Measurements from ENCODE around the gene FCSK. TPM values are rescaled to one million over a fixed set of nuclear protein-coding genes. Genes with fewer than 3 reads are reported as not detected.

The FCSK gene
- total and polyA plus RNA-seq, 4 experiments from 2014 or later, result 7.4 to 42.8 (median 26.3) TPM

- POLR2A ChIA-PET (ENCODE audit: partially characterized antibody), result interaction anchor here (2.0 kb wide), 1 partner anchor 93 kb away, joined by 7 read pairs; no protein-coding TSS in a partner anchor
- intact Hi-C loops (cut with micrococcal nuclease), result loop anchor here (5.0 kb wide), 1 partner anchor 77 kb away; no protein-coding TSS in a partner anchor
- CTCF ChIA-PET (ENCODE audit: partially characterized antibody), result interaction anchor here (1.5 kb wide), 1 partner anchor 105 kb away, joined by 3 read pairs; no protein-coding TSS in a partner anchor
Measured at GRCh38 chr16:70474320-70475053, 20.1 kb downstream of the FCSK start.

GRCh38 chr16:70475054-70475871 is 20.9 kb downstream of the FCSK start:
- Histone ChIP-seq H3K27me3 (ENCODE audit: insufficient read depth, low read length) (no peaks in the 10 kb centered on the region), H3K27ac (ENCODE audit: low read depth, low read length) (no peak overlapping the region), H3K9me3 (ENCODE audit: control insufficient read depth in 1 of 2, low read length in 2 of 2) (no peaks in the 10 kb centered on the region), H3K4me3 (ENCODE audit: low read length in 2 of 2) (no peak overlapping the region), H3K4me1 (ENCODE audit: insufficient read depth, low read length) (no peaks in the 10 kb centered on the region), H3K36me3 (ENCODE audit: insufficient read depth, low read length) (peaks cover 10% of the 10 kb centered on the region)
- Mint-ChIP-seq H3K4me3 (no peak overlapping the region), H3K27ac (no peak overlapping the region), H3K27me3 (no peaks in the 10 kb centered on the region), H3K4me1 (peaks cover 0 to 9% (median under 1%) of the 10 kb centered on the region in 4 donors), H3K36me3 (peaks cover 5 to 22% of the 10 kb centered on the region in 2 donors), H3K9me3 (no peaks in the 10 kb centered on the region)
- ChIA-PET POLR2A (ENCODE audit: partially characterized antibody) (interaction anchor here (2.0 kb wide), 1 partner anchor 94 kb away, joined by 7 read pairs; no protein-coding TSS in a partner anchor), CTCF (ENCODE audit: partially characterized antibody) (no interaction called here)
- intact Hi-C loops (cut with micrococcal nuclease), result no loop called here
- DNase-seq, result no peak

More at GRCh38 chr16:70474320-70475053, 20.1 kb downstream of the FCSK start:
- no peaks in the 10 kb centered on the region for H3K4me1 ChIP-seq (ENCODE audit: insufficient read depth, low read length)
- peaks cover 5 to 22% of the 10 kb centered on the region in 2 donors for H3K36me3 Mint-ChIP-seq
- peak overlapping the region in 2 of 7 donors; percentile 22 to 82 for H3K27ac Mint-ChIP-seq
- H3K27me3 ChIP-seq (ENCODE audit: insufficient read depth, low read length), result no peaks in the 10 kb centered on the region
- peaks cover 0 to 9% (median under 1%) of the 10 kb centered on the region in 4 donors for H3K4me1 Mint-ChIP-seq
- no peaks in the 10 kb centered on the region for H3K27me3 Mint-ChIP-seq
- peaks cover 2% of the 10 kb centered on the region for H3K36me3 ChIP-seq (ENCODE audit: insufficient read depth, low read length)
- no peak for DNase-seq
- H3K9me3 ChIP-seq (ENCODE audit: control insufficient read depth in 1 of 2, low read length in 2 of 2), result no peaks in the 10 kb centered on the region
- no peak overlapping the region for H3K27ac ChIP-seq (ENCODE audit: low read depth, low read length)
- no peaks in the 10 kb centered on the region for H3K9me3 Mint-ChIP-seq
- H3K4me3 Mint-ChIP-seq, result no peak overlapping the region
- H3K4me3 ChIP-seq (ENCODE audit: low read length in 2 of 2), result no peak overlapping the region

- CTCF ChIA-PET (ENCODE audit: partially characterized antibody), result no interaction called here
- POLR2A ChIA-PET (ENCODE audit: partially characterized antibody), result interaction anchor here (2.0 kb wide), 1 partner anchor 95 kb away, joined by 7 read pairs; no protein-coding TSS in a partner anchor
- intact Hi-C loops (cut with micrococcal nuclease), result no loop called here
- H3K9me3 ChIP-seq (ENCODE audit: control insufficient read depth in 1 of 2, low read length in 2 of 2), result no peaks in the 10 kb centered on the region
- peak overlapping the region in 3 of 7 donors; percentile 48 to 63 (median 61) for H3K27ac Mint-ChIP-seq
- H3K27me3 Mint-ChIP-seq, result no peaks in the 10 kb centered on the region
- no peaks in the 10 kb centered on the region for H3K27me3 ChIP-seq (ENCODE audit: insufficient read depth, low read length)
- H3K36me3 Mint-ChIP-seq, result peaks cover 5 to 27% of the 10 kb centered on the region in 2 donors
- no peak overlapping the region for H3K4me3 Mint-ChIP-seq
- H3K4me1 ChIP-seq (ENCODE audit: insufficient read depth, low read length), result no peaks in the 10 kb centered on the region
- H3K4me1 Mint-ChIP-seq, result peaks cover 0 to 9% (median under 1%) of the 10 kb centered on the region in 4 donors
- no peaks in the 10 kb centered on the region for H3K9me3 Mint-ChIP-seq
- peaks cover 17% of the 10 kb centered on the region for H3K36me3 ChIP-seq (ENCODE audit: insufficient read depth, low read length)
- DNase-seq, result no peak
- H3K27ac ChIP-seq (ENCODE audit: low read depth, low read length), result no peak overlapping the region
- no peak overlapping the region for H3K4me3 ChIP-seq (ENCODE audit: low read length in 2 of 2)
Measured at GRCh38 chr16:70476272-70477020, 22.1 kb downstream of the FCSK start.

GRCh38 chr16:70478169-70478568 is 23.8 kb downstream of the FCSK start:
- peak overlapping the region in 2 of 7 donors; percentile 30 to 50 for H3K27ac Mint-ChIP-seq
- H3K4me1 Mint-ChIP-seq, result peaks cover 0 to 9% (median under 1%) of the 10 kb centered on the region in 4 donors
- DNase-seq, result no peak
- POLR2A ChIA-PET (ENCODE audit: partially characterized antibody), result interaction anchor here (1.0 to 1.2 kb wide), 2 partner anchors 9 to 24 kb away, joined by 4 to 5 read pairs; partner anchors contain the start of gene FCSK
- intact Hi-C loops (cut with micrococcal nuclease), result no loop called here
- no peaks in the 10 kb centered on the region for H3K9me3 Mint-ChIP-seq
- CTCF ChIA-PET (ENCODE audit: partially characterized antibody), result interaction anchor here (0.9 kb wide), 1 partner anchor 83 kb away, joined by 3 read pairs; no protein-coding TSS in a partner anchor
- peaks cover 13 to 38% of the 10 kb centered on the region in 2 donors for H3K36me3 Mint-ChIP-seq
- no peaks in the 10 kb centered on the region for H3K4me1 ChIP-seq (ENCODE audit: insufficient read depth, low read length)
- H3K4me3 ChIP-seq (ENCODE audit: low read length in 2 of 2), result no peak overlapping the region
- no peaks in the 10 kb centered on the region for H3K27me3 ChIP-seq (ENCODE audit: insufficient read depth, low read length)
- no peak overlapping the region for H3K27ac ChIP-seq (ENCODE audit: low read depth, low read length)
- H3K4me3 Mint-ChIP-seq, result no peak overlapping the region
- H3K9me3 ChIP-seq (ENCODE audit: control insufficient read depth in 1 of 2, low read length in 2 of 2), result no peaks in the 10 kb centered on the region
- no peaks in the 10 kb centered on the region for H3K27me3 Mint-ChIP-seq
- H3K36me3 ChIP-seq (ENCODE audit: insufficient read depth, low read length), result peaks cover 27% of the 10 kb centered on the region

GRCh38 chr16:70478912-70479341 is 24.5 kb downstream of the FCSK start:
- no peak overlapping the region for H3K27ac ChIP-seq (ENCODE audit: low read depth, low read length)
- peaks cover 34% of the 10 kb centered on the region for H3K36me3 ChIP-seq (ENCODE audit: insufficient read depth, low read length)

GRCh38 chr16:70480127-70481105 is 26.0 kb downstream of the FCSK start:
- H3K27ac ChIP-seq (ENCODE audit: low read depth, low read length), result no peak overlapping the region
- H3K4me1 Mint-ChIP-seq, result peaks cover 0 to 9% (median under 1%) of the 10 kb centered on the region in 4 donors
- H3K4me3 Mint-ChIP-seq, result no peak overlapping the region
- no peak overlapping the region for H3K4me3 ChIP-seq (ENCODE audit: low read length in 2 of 2)
- H3K36me3 Mint-ChIP-seq, result peaks cover 13 to 46% of the 10 kb centered on the region in 2 donors
- H3K27me3 ChIP-seq (ENCODE audit: insufficient read depth, low read length), result no peaks in the 10 kb centered on the region
- peak overlapping the region in 3 of 7 donors; percentile 48 to 78 (median 68) for H3K27ac Mint-ChIP-seq
- no peak for DNase-seq
- POLR2A ChIA-PET (ENCODE audit: partially characterized antibody), result interaction anchor here (1.0 to 1.1 kb wide), 2 partner anchors 22 to 99 kb away, joined by 3 read pairs; no protein-coding TSS in a partner anchor
- no peaks in the 10 kb centered on the region for H3K27me3 Mint-ChIP-seq
- H3K36me3 ChIP-seq (ENCODE audit: insufficient read depth, low read length), result peaks cover 36% of the 10 kb centered on the region
- H3K9me3 ChIP-seq (ENCODE audit: control insufficient read depth in 1 of 2, low read length in 2 of 2), result no peaks in the 10 kb centered on the region
- intact Hi-C loops (cut with micrococcal nuclease), result no loop called here
- no peaks in the 10 kb centered on the region for H3K4me1 ChIP-seq (ENCODE audit: insufficient read depth, low read length)
- CTCF ChIA-PET (ENCODE audit: partially characterized antibody), result no interaction called here
- no peaks in the 10 kb centered on the region for H3K9me3 Mint-ChIP-seq

More at GRCh38 chr16:70478912-70479341, 24.5 kb downstream of the FCSK start:
- ChIA-PET POLR2A (ENCODE audit: partially characterized antibody) (interaction anchor here (1.2 kb wide), 1 partner anchor 25 kb away, joined by 5 read pairs; the partner anchor contains the start of gene FCSK), CTCF (ENCODE audit: partially characterized antibody) (interaction anchor here (0.9 kb wide), 1 partner anchor 84 kb away, joined by 3 read pairs; no protein-coding TSS in a partner anchor)
- Histone ChIP-seq H3K27me3 (ENCODE audit: insufficient read depth, low read length) (no peaks in the 10 kb centered on the region), H3K4me3 (ENCODE audit: low read length in 2 of 2) (no peak overlapping the region), H3K9me3 (ENCODE audit: control insufficient read depth in 1 of 2, low read length in 2 of 2) (no peaks in the 10 kb centered on the region), H3K4me1 (ENCODE audit: insufficient read depth, low read length) (no peaks in the 10 kb centered on the region)
- no peak for DNase-seq
- Mint-ChIP-seq H3K27ac (peak overlapping the region in 3 of 7 donors; percentile 13 to 42 (median 36)), H3K4me3 (no peak overlapping the region), H3K4me1 (peaks cover 0 to 9% (median under 1%) of the 10 kb centered on the region in 4 donors), H3K9me3 (no peaks in the 10 kb centered on the region), H3K36me3 (peaks cover 13 to 42% of the 10 kb centered on the region in 2 donors), H3K27me3 (no peaks in the 10 kb centered on the region)
- intact Hi-C loops (cut with micrococcal nuclease), result no loop called here

Data from CD4-positive, alpha-beta memory T cell (primary cell).